ENCODE measurements around the gene SEPHS1. TPM values are rescaled to one million over a fixed set of nuclear protein-coding genes. Genes with fewer than 3 reads are reported as not detected.

Gene SEPHS1
- polyA plus RNA-seq, 1 of the 3 experiments (the other 2 are of a cell fraction) = 64.8 TPM

DNA sequence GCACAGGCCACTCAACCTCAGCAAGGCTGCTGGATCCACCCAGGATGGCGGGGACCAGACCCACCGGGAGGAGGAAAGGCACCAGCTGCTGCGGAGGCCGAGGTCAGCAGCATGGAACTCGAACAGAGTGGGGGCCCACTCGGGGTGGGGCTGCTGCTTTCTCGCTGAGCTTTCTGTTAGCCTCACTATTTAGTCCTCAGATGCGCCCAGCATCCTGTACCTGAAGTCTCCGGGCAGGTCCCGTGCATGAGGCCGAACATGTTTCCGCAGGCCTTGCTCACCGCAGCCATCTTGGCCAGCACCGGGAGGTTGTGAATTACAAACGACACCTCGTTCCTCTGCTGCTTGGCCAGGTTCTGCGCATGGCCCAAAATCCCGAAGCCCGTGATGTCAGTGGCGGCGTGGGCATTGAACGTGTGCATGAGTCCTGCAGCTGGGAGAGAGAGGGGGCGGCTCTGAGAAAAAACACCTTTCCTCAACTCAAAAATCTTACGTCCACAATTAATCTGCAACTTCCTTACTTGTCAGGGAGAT, 25.4 kb downstream of the SEPHS1 start:
- Histone ChIP-seq H3K4me1 (ENCODE audit: control insufficient read depth in 1 of 2, insufficient read depth in 2 of 2, low read depth in 1 of 2, low read length in 1 of 2) (no peaks in the 10 kb centered on the region), H3K9me3 (no peaks in the 10 kb centered on the region), H3K27ac (ENCODE audit: low read depth in 2 of 2, low read length in 1 of 2) (no peak overlapping the region), H4K20me1 (ENCODE audit: insufficient read depth) (no peaks in the 10 kb centered on the region), H3K27me3 (ENCODE audit: insufficient read depth) (no peaks in the 10 kb centered on the region), H3K36me3 (replicated peaks in 1 of 2; ENCODE audit: control insufficient read depth in 1 of 2, insufficient read depth in 2 of 2, low read length in 1 of 2) (peaks cover 38 to 52% of the 10 kb centered on the region in 2 experiments), H3K4me2 (no peak overlapping the region), H3K4me3 (ENCODE audit: low read depth in 2 of 2, low read length in 1 of 2) (no peak overlapping the region), H3F3A (replicated peaks; ENCODE audit: insufficient read depth) (peaks cover 10% of the 10 kb centered on the region), H3K9ac (no peak overlapping the region), H2AFZ (ENCODE audit: low read depth) (no peak overlapping the region), H3K79me2 (ENCODE audit: insufficient read depth) (no peaks in the 10 kb centered on the region), H3K9me2 (no peaks in the 10 kb centered on the region)
- TF ChIP-seq TCF12 (IDR thresholded peaks at IDR 0.05) = no peak
- no peak for TF ChIP-seq FOSL2 (IDR thresholded peaks at IDR 0.05; ENCODE audit: borderline replicate concordance, low read depth)
- no peak for TF ChIP-seq GATA2 (CRISPR knock-in tag; IDR thresholded peaks at IDR 0.05)
- TF ChIP-seq, protein P1, sequence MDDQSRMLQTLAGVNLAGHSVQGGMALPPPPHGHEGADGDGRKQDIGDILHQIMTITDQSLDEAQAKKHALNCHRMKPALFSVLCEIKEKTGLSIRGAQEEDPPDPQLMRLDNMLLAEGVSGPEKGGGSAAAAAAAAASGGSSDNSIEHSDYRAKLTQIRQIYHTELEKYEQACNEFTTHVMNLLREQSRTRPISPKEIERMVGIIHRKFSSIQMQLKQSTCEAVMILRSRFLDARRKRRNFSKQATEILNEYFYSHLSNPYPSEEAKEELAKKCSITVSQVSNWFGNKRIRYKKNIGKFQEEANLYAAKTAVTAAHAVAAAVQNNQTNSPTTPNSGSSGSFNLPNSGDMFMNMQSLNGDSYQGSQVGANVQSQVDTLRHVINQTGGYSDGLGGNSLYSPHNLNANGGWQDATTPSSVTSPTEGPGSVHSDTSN (IDR thresholded peaks at IDR 0.05) = no peak
- no peak for TF ChIP-seq RAD21 (IDR thresholded peaks at IDR 0.05; ENCODE audit: low read length)
- TF ChIP-seq, protein P2, sequence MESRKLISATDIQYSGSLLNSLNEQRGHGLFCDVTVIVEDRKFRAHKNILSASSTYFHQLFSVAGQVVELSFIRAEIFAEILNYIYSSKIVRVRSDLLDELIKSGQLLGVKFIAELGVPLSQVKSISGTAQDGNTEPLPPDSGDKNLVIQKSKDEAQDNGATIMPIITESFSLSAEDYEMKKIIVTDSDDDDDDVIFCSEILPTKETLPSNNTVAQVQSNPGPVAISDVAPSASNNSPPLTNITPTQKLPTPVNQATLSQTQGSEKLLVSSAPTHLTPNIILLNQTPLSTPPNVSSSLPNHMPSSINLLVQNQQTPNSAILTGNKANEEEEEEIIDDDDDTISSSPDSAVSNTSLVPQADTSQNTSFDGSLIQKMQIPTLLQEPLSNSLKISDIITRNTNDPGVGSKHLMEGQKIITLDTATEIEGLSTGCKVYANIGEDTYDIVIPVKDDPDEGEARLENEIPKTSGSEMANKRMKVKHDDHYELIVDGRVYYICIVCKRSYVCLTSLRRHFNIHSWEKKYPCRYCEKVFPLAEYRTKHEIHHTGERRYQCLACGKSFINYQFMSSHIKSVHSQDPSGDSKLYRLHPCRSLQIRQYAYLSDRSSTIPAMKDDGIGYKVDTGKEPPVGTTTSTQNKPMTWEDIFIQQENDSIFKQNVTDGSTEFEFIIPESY (IDR thresholded peaks at IDR 0.05; ENCODE audit: borderline replicate concordance, low read depth) = no peak
- no peak for TF ChIP-seq YY1 (IDR thresholded peaks at IDR 0.05; ENCODE audit: low read depth)
- TF ChIP-seq SIN3A (IDR thresholded peaks at IDR 0.05; ENCODE audit: borderline replicate concordance, low read depth, low read length) = no peak
- TF ChIP-seq RXRA (IDR thresholded peaks at IDR 0.05; ENCODE audit: borderline replicate concordance, low read depth) = no peak
- no peak for TF ChIP-seq JUND (IDR thresholded peaks at IDR 0.05)
- TF ChIP-seq FOXJ3 (CRISPR knock-in tag; IDR thresholded peaks at IDR 0.05) = no peak
- TF ChIP-seq TEAD4 (IDR thresholded peaks at IDR 0.05; ENCODE audit: borderline replicate concordance, insufficient read depth) = no peak
- TF ChIP-seq USF2 (IDR thresholded peaks at IDR 0.05; ENCODE audit: borderline replicate concordance, low read depth, low read length) = no peak
- TF ChIP-seq REST (IDR thresholded peaks at IDR 0.05; ENCODE audit: low read depth, low read length) = no peak
- no peak for TF ChIP-seq EZH2phosphoT487 (IDR thresholded peaks at IDR 0.05; ENCODE audit: borderline replicate concordance, low read depth)
- TF ChIP-seq FOXM1 (IDR thresholded peaks at IDR 0.05; ENCODE audit: low read depth) = no peak
- no peak for TF ChIP-seq CTCF (IDR thresholded peaks at IDR 0.05)
- TF ChIP-seq NFIC (IDR thresholded peaks at IDR 0.05; ENCODE audit: borderline replicate concordance) = no peak
- TF ChIP-seq IRF3 (IDR thresholded peaks at IDR 0.05; ENCODE audit: low read depth, low read length) = no peak
- TF ChIP-seq RCOR1 (IDR thresholded peaks at IDR 0.05; ENCODE audit: low read length) = no peak
- POLR2A ChIA-PET = no interaction called here
- CTCF ChIA-PET = interaction anchor here (1.0 to 2.0 kb wide), 2 partner anchors 20 to 116 kb away, joined by 3 to 5 read pairs; no protein-coding TSS in a partner anchor
- no peak for DNase-seq
- 96% methylated on average over 22 of the region's 24 CpGs for WGBS (ENCODE audit: low lambda C conversion rate)

Measured in SK-N-SH (cell line).